RWPE1 (cell line): ENCODE results near the gene GPR148.

Experiments
- CTCF ChIA-PET: fragments of 350-600 bp; sonication (Branson Sonifier 250); formaldehyde crosslinking; extraction: SDS; loops from one replicate; lab custom pipeline; 2021; lab: Yijun Ruan, JAX
- POLR2A ChIA-PET: fragments of 400-600 bp; formaldehyde crosslinking; extraction: SDS; loops from one replicate; lab custom pipeline; 2020; ENCODE audit warnings: antibody characterized with exemption; ENCODE audit not compliant: low non-redundant PET; lab: Yijun Ruan, JAX
- DNase-seq: peaks from one replicate; pipeline ENCODE4 v3.0.0; 2012; ENCODE audit warnings: low spot score
- H3K27ac ChIP-seq: fragments of 450-650 bp; 2 replicates; pipeline ENCODE4 v1.5.1; 2017
- TF ChIP-seq, protein P1 (sequence below): fragments of 450-650 bp; conservative IDR thresholded peaks from 2 replicates; pipeline ENCODE4 v1.5.1; 2017; ENCODE audit warnings: low read depth, mild to moderate bottlenecking

The GPR148 gene

DNA sequence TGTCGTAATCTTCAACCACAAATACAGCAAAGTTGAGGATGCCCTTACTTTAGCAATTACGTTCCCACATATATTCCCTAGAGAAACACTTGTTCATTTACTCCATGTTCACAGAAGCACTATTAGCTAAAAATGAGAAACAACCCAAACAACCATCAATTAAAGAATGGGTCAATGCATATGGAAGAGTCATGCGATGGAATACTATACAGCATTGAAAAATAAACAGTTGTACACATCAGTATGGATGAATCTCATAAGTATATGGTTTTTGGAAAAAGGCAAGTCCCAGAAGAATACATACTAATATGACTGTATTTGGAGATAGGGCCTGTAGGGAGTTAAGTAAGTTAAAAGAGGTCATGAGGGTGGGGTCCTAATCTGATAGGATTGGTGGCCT lies 6.3 kb downstream of the GPR148 start:
- CTCF ChIA-PET: no interaction called here
- H3K27ac ChIP-seq: no peak overlapping the region
- no peak for DNase-seq
- POLR2A ChIA-PET: no interaction called here
- TF ChIP-seq, protein P1, sequence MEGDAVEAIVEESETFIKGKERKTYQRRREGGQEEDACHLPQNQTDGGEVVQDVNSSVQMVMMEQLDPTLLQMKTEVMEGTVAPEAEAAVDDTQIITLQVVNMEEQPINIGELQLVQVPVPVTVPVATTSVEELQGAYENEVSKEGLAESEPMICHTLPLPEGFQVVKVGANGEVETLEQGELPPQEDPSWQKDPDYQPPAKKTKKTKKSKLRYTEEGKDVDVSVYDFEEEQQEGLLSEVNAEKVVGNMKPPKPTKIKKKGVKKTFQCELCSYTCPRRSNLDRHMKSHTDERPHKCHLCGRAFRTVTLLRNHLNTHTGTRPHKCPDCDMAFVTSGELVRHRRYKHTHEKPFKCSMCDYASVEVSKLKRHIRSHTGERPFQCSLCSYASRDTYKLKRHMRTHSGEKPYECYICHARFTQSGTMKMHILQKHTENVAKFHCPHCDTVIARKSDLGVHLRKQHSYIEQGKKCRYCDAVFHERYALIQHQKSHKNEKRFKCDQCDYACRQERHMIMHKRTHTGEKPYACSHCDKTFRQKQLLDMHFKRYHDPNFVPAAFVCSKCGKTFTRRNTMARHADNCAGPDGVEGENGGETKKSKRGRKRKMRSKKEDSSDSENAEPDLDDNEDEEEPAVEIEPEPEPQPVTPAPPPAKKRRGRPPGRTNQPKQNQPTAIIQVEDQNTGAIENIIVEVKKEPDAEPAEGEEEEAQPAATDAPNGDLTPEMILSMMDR: no peak

DNA sequence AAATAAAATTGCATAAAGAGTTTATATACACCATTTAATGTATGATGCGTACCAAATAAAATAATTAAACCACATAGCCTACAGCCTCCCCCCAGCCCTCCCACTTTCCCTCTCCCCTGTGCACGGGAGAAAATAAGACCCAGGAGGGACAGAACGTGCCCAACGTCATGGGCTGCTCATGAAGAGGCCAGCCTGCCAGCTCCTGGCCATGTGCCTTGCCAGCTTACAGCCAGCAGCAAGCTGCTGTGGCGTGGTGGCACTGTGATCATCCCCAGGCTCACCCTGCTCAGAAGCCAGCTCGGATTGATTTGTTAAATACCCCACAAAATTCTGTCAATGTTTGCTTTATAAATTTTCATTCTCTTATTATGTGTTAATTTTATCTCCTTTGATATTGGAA lies 7.6 kb downstream of the GPR148 start:
- POLR2A ChIA-PET: no interaction called here
- H3K27ac ChIP-seq: no peak overlapping the region
- CTCF ChIA-PET: no interaction called here
- no peak for DNase-seq
- TF ChIP-seq, protein P1: no peak

DNA sequence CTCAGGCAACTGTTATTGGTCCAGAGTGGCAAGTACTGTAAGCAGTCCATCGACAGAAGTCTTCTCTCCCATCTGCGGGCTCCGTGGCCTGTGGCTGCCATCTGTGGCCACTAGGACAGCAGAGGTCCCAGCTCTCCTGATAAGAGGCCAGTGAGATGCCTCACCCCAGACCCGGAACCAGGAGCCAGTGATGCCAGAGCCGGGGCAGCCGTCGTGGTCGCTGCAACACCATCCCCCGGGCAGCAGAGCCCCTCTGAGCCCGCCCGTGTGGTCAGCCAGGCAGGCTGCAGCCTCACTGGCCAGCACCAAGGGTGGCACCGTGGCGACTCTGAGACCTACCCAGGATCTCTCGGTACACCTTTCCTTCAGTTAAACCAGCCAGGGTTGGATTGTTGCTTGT lies 8.7 kb downstream of the GPR148 start:
- TF ChIP-seq, protein P1: no peak
- no peak for DNase-seq
- no peak overlapping the region for H3K27ac ChIP-seq
- CTCF ChIA-PET: no interaction called here
- POLR2A ChIA-PET: no interaction called here

DNA sequence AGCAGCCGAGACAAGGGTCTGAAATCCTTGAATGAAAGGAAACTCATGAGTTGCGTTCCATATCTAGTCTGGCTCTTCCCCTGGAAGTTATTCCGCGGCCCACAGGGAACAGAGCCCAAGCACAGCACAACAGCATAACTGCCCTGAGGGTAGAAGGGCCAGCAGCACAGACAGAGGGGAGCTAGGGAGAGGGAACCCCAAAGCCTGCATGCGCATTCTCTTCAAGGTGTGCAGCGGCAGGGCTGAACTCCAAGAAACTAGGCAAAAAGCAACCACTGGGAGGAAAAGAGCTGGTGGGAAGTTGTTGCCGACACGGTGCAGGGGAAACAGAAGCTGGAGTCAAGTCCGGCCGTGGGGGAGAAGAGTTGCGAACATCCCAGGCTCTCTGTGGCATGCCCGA lies 11.8 kb downstream of the GPR148 start:
- no peak overlapping the region for H3K27ac ChIP-seq
- ChIA-PET POLR2A (no interaction called here), CTCF (no interaction called here)
- TF ChIP-seq, protein P1: no peak
- no peak for DNase-seq

DNA sequence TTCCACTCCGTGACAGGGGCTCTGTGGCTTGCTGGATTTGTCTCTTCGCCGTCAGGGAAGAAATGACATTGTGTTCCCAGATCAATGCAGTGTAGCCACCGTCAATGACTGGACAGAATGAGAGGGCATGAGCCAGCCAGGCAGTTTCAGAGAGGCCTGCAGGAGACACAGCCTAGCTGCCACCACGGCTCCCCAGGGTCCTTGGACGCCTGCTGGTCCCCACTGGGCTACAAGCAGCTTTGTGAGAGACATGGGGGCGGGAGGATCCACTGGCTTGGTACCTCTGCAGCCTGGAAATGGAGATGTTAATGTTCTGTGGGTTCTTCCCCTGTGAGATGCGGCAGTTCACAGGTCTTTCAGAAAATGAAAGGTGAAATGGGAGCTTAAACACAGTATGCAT lies 14.4 kb downstream of the GPR148 start:
- ChIA-PET CTCF (interaction anchor here (0.7 kb wide), 1 partner anchor 592 kb away, joined by 3 read pairs; no protein-coding TSS in a partner anchor), POLR2A (no interaction called here)
- DNase-seq: no peak
- H3K27ac ChIP-seq: no peak overlapping the region
- TF ChIP-seq, protein P1: no peak

DNA sequence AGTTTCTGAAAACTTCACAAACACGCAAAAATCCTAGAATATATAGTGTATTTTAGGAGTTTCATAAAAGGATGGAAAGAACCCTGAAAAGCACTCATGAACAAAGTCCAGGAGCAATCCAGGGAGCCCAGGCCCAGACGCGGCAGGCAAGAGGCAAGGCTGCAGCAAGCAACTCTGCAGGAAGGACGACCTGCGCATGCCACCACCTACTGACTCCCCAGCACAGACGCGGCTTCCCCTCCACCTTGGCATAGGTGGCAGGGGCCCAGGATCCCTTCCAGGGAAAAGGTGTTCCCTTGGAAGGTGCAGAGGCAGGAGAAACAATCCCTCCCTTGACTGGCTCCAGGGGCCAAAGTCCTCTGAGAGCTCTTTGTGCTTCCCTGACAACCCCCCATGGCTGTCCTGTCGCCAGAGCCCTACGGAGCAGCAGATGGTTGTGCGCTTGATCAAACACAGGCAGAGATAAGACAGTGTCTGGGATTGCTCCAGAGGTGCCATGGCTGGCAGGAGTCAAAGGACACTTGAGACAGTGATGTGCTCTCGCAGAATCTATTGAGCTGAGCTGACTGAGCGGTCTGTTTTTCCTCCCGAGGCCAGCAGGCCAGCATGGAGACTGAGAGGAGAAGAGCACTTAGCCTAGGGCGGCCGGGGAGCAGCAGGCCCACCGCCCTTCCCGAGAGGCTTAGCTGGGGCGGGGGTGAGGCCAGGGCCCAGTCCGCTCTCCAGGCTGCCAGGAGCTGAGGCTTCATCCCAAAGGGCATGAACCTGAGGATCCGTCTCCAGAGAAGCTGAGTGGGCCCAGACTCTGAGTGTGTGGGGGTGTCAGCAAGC lies 15.6 kb downstream of the GPR148 start:
- TF ChIP-seq, protein P1: no peak
- ChIA-PET POLR2A (no interaction called here), CTCF (no interaction called here)
- no peak overlapping the region for H3K27ac ChIP-seq
- DNase-seq: no peak
